Endothelial cell of umbilical vein (primary cell): ENCODE data around the gene TPK1. TPM values are rescaled to one million over a fixed set of nuclear protein-coding genes. Genes with fewer than 3 reads are reported as not detected.
"Not testable (repeated sequence)": the region's sequence is repeated elsewhere in the genome, so short reads cannot be mapped to it uniquely, and the experiment has no call there.

Experiments used
- BruUV-seq: library from RNA; stranded (reverse); fragments of 400-500 nt; replicated peaks from 2 replicates; lab custom pipeline; 2021; lab: Mats Ljungman, UMichigan
- CTCF ChIA-PET: fragments of 300-600, 350-600 bp; sonication (Branson Sonifier 250); formaldehyde crosslinking; loops from one replicate; lab custom pipeline; 2021; ENCODE audit warnings: antibody characterized with exemption, inconsistent platforms; lab: Charles Lee
- POLR2A ChIA-PET: fragments of 300-600, 350-600 bp; sonication (Branson Sonifier 250); formaldehyde crosslinking; loops from one replicate; lab custom pipeline; 2021; ENCODE audit warnings: antibody characterized with exemption, inconsistent platforms; lab: Charles Lee
- DNase-seq: peaks from one replicate; pipeline ENCODE4 v3.0.0-alpha.2; 2011; ENCODE audit warnings: low read depth, low spot score
- FAIRE-seq: peaks from 2 replicates; lab custom pipeline; 2011; peaks lifted over from hg19 to GRCh38; lab: Jason Lieb, UNC
- H2AFZ ChIP-seq: 2 replicates; pipeline ENCODE4 v1.6.0; 2012; ENCODE audit warnings: low read depth, low read length, control low read depth, inconsistent platforms
- H3K27ac ChIP-seq: 2 replicates; pipeline ENCODE4 v1.5.1; 2011; ENCODE audit warnings: low read depth, mild to moderate bottlenecking, control low read depth, low read length, moderate library complexity; ENCODE audit not compliant: insufficient read depth
- H3K27me3 ChIP-seq, 2 experiments: 2 replicates each; pipeline versions ENCODE4 v1.6.0 to v1.6.1; 2011; ENCODE audit warnings: low read length in 2 of 2, mixed read lengths in 1 of 2; ENCODE audit not compliant: control insufficient read depth in 2 of 2, insufficient read depth in 2 of 2
- H3K36me3 ChIP-seq, 2 experiments: 2 replicates in 1 of 2; 3 replicates in 1 of 2; pipeline ENCODE4 v1.5.1; 2011; ENCODE audit warnings: low read length in 2 of 2, mild to moderate bottlenecking in 1 of 2, moderate library complexity in 1 of 2; ENCODE audit not compliant: control insufficient read depth in 2 of 2, insufficient read depth in 2 of 2; ENCODE audit errors: extremely low read depth in 1 of 2
- H3K4me1 ChIP-seq: 3 replicates; pipeline ENCODE4 v1.5.1; 2011; ENCODE audit warnings: mild to moderate bottlenecking, low read length; ENCODE audit not compliant: control insufficient read depth, insufficient read depth; ENCODE audit errors: extremely low read depth
- H3K4me2 ChIP-seq: 2 replicates; pipeline ENCODE4 v1.6.1; 2011; ENCODE audit warnings: low read length, control low read depth, mixed read lengths; ENCODE audit not compliant: insufficient read depth
- H3K4me3 ChIP-seq, 3 experiments: fragments of 200-600 bp in 1 of 3; sonication (generic), shearing (Covaris generic) in 1 of 3; replicated peaks in 1 of 3; 2 replicates each; pipeline ENCODE4 v1.5.1; 2011 to 2016; ENCODE audit warnings: control low read depth in 3 of 3, low read length in 3 of 3, mild to moderate bottlenecking in 2 of 3, inconsistent platforms in 1 of 3, low read depth in 1 of 3, moderate library complexity in 1 of 3; ENCODE audit not compliant: insufficient read depth in 1 of 3
- H3K79me2 ChIP-seq: 2 replicates; pipeline ENCODE4 v1.6.0; 2012; ENCODE audit warnings: low read length, inconsistent platforms; ENCODE audit not compliant: control insufficient read depth, insufficient read depth
- H3K9ac ChIP-seq: replicated peaks from 2 replicates; pipeline ENCODE3; 2011; ENCODE audit warnings: low read length, control low read depth; ENCODE audit not compliant: insufficient read depth; ENCODE audit errors: extremely low read depth
- H3K9me1 ChIP-seq: replicated peaks from 3 replicates; pipeline ENCODE4 v1.6.0; 2011; ENCODE audit warnings: mild to moderate bottlenecking, low read length; ENCODE audit not compliant: control insufficient read depth, insufficient read depth; ENCODE audit errors: extremely low read depth
- H3K9me3 ChIP-seq: replicated peaks from 2 replicates; pipeline ENCODE4 v1.5.1; 2012; ENCODE audit warnings: low read length, inconsistent platforms; ENCODE audit not compliant: control insufficient read depth, insufficient read depth
- H4K20me1 ChIP-seq: replicated peaks from 2 replicates; pipeline ENCODE3; 2011; ENCODE audit warnings: mild to moderate bottlenecking, low read length; ENCODE audit not compliant: control insufficient read depth, insufficient read depth; ENCODE audit errors: extremely low read depth
- CTCF ChIP-seq, 2 donors: IDR thresholded peaks; 1 replicate in 1 of 2; 2 replicates in 1 of 2; pipeline ENCODE4 v1.5.1; 2011; ENCODE audit warnings: low read length in 2 of 2, mild to moderate bottlenecking in 2 of 2, moderate library complexity in 2 of 2, control low read depth in 1 of 2, inconsistent platforms in 1 of 2, low read depth in 1 of 2; ENCODE audit not compliant: insufficient read depth in 1 of 2; ENCODE audit errors: extremely low read depth in 1 of 2
- EZH2 ChIP-seq: IDR thresholded peaks from 2 replicates; pipeline ENCODE4 v1.6.1; 2012; ENCODE audit warnings: borderline replicate concordance, low read depth, mild to moderate bottlenecking, moderate library complexity, low read length, inconsistent platforms; ENCODE audit not compliant: severe bottlenecking
- GATA2 ChIP-seq: IDR thresholded peaks from 2 replicates; pipeline ENCODE4 v1.7.0; 2011; ENCODE audit warnings: low read depth, mild to moderate bottlenecking, moderate library complexity, mixed read lengths, low read length; ENCODE audit not compliant: insufficient read length, insufficient read depth
- MYC ChIP-seq: IDR thresholded peaks from one replicate; pipeline ENCODE4 v1.6.1; 2011; ENCODE audit warnings: mild to moderate bottlenecking, low read depth, low read length
- POLR2AphosphoS5 ChIP-seq: IDR thresholded peaks from 2 replicates; pipeline ENCODE4 v1.6.1; 2012; ENCODE audit warnings: low read depth, mild to moderate bottlenecking, control low read depth, low read length, moderate library complexity; ENCODE audit not compliant: insufficient read depth
- dilution Hi-C: fragments of 300-500 bp; cut with MboI; formaldehyde crosslinking; loops from one replicate; pipeline ENCODE4 v1.15.0; 2019; ENCODE audit warnings: low sequenced_read_pairs; ENCODE audit not compliant: extremely low pct_ligation_motif_present
- intact Hi-C: fragments of 100-400 bp; cut with micrococcal nuclease; formaldehyde crosslinking; loops from one replicate; pipeline ENCODE4 v1.10.0; 2022
- polyA plus RNA-seq, 4 experiments: library from polyadenylated mRNA; depleted of rRNA in 3 of 4; stranded (reverse) in 3 of 4; unstranded in 1 of 4; fragments of >200 nt; gene quantifications; 2 replicates each; pipeline versions ENCODE4 v1.2.1 to v1.2.3, GENCODE V29; 2011 to 2012; ENCODE audit warnings: missing spikeins in 1 of 4
- total RNA-seq: library from RNA; stranded (reverse); gene quantifications from 2 replicates; pipeline ENCODE4 v1.2.3, GENCODE V29; 2021
- TF ChIP-seq, protein P1 (sequence below): IDR thresholded peaks from 2 replicates; pipeline ENCODE4 v1.6.1; 2011; ENCODE audit not compliant: insufficient read depth, insufficient read length

TPK1 gene
- total and polyA plus RNA-seq, 2 donors (not counting 3 experiments of a cell fraction or from before 2014, with no cell fraction given) = 7.5 to 9.3 TPM

DNA sequence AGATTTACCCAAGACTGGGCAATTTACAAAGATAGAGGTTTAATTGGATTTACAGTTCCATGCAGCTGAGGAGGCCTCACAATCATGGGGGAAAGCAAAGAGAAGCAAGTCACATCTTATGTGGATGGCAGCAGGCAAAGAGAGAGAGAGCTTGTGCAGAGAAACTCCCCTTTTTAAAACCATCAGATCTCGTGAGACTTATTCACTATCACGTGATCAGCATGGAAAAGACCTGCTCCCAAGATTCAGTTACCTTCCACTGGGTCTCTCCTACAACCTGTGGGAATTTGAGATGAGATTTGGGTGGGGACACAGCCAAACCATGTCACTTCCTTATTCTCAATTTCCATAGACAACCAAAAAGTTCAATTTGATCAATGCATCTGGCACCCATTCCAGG is 407.4 kb downstream of the TPK1 start:
- no peak overlapping the region for H3K4me3 ChIP-seq
- H3K9me3 ChIP-seq = no peaks in the 10 kb centered on the region
- no peaks in the 10 kb centered on the region for H3K27me3 ChIP-seq
- H2AFZ ChIP-seq = no peak overlapping the region
- intact Hi-C loops (no loop called here), dilution Hi-C loops (no loop called here)
- no peak overlapping the region for H3K27ac ChIP-seq
- ChIA-PET POLR2A (no interaction called here), CTCF (no interaction called here)
- H3K4me1 ChIP-seq = no peaks in the 10 kb centered on the region
- FAIRE-seq = no peak
- BruUV-seq = no TSS peak
- no peak overlapping the region for H3K9ac ChIP-seq
- H3K79me2 ChIP-seq = no peaks in the 10 kb centered on the region
- no peaks in the 10 kb centered on the region for H3K9me1 ChIP-seq
- H3K4me2 ChIP-seq = no peak overlapping the region
- H4K20me1 ChIP-seq = no peaks in the 10 kb centered on the region
- DNase-seq = no peak
- H3K36me3 ChIP-seq = no peaks in the 10 kb centered on the region
- TF ChIP-seq CTCF (IDR thresholded peaks at IDR 0.05; ENCODE audit: extremely low read depth in 1 of 2, insufficient read depth in 1 of 2, low read depth in 1 of 2, low read length in 2 of 2) (no peak), GATA2 (no peak), MYC (no peak), EZH2 (no peak), POLR2AphosphoS5 (no peak)
- TF ChIP-seq, protein P1, sequence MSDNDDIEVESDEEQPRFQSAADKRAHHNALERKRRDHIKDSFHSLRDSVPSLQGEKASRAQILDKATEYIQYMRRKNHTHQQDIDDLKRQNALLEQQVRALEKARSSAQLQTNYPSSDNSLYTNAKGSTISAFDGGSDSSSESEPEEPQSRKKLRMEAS = no peak

DNA sequence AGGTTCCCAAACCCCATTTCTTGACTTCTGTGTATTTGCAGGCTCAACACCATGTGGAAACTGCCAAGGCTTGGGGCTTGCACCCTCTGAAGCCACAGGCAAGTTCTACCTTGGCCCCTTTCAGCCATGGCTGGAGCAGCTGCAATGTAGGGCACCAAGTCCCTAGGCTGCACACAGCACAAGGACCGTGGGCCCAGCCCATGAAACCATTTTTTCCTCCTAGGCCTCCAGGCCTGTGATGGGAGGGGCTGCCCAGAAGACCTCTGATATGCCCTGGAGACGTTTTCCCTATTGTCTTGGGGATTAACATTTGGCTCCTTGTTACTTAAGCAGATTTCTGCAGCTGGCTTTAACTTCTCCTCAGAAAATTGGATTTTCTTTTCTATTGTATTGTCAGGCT is 408.3 kb downstream of the TPK1 start:
- H3K4me3 ChIP-seq, H3K9me1 ChIP-seq, DNase-seq, H3K79me2 ChIP-seq, H3K27me3 ChIP-seq, intact Hi-C loops, H3K4me1 ChIP-seq, dilution Hi-C loops, H2AFZ ChIP-seq, H3K36me3 ChIP-seq, POLR2A ChIA-PET, H3K9me3 ChIP-seq, H3K9ac ChIP-seq, CTCF ChIA-PET, FAIRE-seq, BruUV-seq, H4K20me1 ChIP-seq, H3K27ac ChIP-seq, H3K4me2 ChIP-seq: not testable (repeated sequence)

DNA sequence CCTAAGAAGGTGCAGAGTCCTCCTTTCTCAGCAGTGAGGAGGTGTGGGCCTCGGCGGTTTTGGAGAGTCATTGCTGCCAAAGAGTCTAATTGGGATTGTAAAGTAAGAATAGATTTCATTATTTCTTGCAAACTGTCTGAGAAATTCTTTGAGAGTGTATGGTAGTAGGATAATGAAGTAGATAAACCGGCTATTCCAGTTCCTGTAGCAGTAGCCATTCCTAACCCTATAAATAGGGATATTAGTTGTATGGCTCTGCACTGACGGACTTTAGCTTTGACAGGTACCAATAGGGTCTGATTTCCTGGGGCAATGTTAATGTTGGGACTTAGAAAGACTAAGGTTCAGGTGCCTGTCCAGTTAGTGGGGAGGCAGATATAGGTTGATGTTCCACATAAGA is 416.9 kb downstream of the TPK1 start:
- CTCF ChIA-PET, H3K27ac ChIP-seq, intact Hi-C loops, H3K79me2 ChIP-seq, H3K4me1 ChIP-seq, H4K20me1 ChIP-seq, H3K9me3 ChIP-seq, FAIRE-seq, H3K36me3 ChIP-seq, POLR2A ChIA-PET, H3K9me1 ChIP-seq, DNase-seq, BruUV-seq, H3K9ac ChIP-seq, dilution Hi-C loops, H3K27me3 ChIP-seq, H3K4me3 ChIP-seq, H2AFZ ChIP-seq, H3K4me2 ChIP-seq: not testable (repeated sequence)
